ENCODE results near the gene TBC1D22A.

The TBC1D22A gene

DNA sequence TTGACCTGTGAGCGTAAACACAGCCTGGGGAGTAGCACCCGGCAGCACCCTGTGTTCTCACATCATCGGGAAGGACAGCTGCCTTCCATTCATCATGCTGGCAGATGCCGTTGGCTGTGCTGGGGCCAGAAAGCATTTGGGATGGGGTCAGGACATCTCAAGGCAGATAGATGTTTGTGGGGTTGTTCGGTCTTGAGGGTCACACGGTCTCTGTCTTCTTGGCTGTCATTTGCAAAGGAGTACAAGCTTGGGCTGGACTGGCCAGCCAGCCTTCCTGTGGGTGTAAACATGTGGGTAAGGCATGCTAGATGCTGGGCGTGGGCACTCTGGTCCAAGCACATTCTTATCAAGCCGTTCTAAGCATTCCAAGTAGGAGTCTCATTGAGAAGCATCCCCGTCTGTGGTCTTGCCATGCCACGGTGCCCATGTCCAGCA, 81.4 kb downstream of the TBC1D22A start:
- DNase-seq: no peak

DNA sequence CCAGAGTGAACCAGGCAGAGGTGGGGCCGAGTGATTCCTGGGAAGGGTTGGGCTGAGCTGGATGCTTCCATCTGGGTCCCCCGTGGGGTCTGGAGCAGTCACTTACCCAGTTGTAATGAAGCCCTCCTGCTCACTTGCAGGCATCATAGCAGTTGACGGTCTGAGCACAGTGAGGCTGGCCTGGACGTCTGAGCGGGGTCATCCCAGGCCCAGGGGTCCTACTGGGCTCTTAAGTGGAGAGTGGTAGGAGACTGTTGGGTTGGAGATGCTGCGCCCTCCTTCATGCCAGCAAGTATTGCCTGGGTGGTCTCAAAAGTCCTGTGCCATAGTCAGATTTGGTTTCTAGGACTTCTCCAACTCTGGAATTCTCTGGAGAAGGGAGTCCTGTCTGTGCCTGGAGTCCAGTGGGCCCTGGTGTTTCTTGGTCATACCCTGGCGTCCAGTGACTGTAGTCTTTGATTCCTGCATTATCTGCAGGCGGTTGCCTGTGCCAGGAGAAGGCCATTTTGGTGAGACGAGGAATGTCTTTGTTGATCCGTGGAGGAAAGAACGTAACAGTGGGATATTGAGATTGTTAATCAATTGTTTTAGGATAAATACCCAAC, 82.3 kb downstream of the TBC1D22A start:
- DNase-seq: no peak

DNA sequence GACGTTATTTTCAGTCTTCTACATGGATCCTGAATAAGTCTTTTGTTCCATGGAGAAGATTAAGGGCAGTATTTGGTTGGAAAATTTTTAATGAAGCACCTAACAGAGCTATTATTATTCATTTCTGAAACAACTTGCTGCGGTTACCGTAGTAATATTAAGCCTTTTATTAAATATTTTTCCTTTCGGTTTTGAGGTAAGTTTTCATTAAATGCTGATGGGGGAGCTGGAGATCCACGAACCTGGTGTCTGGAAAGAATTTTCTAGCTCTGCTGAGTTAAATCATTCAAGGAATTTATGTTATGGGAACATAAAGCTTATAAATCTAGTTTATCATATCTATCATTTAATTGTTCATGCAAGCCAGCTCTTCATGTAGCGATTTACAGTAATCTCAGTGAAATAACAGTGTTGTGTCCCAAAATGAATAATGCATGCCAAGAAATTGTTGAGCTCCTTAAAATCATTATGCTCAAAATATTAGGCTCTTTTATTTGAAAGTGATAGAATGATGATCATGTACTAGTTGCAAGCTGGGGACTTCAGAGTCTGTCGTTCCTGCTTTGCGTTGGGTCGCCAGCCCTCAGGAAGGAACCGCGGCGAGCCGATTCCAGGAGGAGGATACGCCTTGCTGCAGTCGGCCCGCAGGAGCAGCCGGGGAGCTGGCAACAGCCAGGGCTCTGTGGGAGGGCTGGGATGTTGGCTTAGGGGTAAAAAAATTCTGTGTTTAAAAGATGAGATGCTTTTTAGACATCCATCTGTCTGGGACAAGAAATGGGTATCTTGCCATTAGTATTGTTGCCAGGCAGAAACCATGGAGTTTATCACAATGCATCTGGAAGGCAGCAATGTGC, 83.1 kb downstream of the TBC1D22A start:
- DNase-seq: peak; percentile 11

DNA sequence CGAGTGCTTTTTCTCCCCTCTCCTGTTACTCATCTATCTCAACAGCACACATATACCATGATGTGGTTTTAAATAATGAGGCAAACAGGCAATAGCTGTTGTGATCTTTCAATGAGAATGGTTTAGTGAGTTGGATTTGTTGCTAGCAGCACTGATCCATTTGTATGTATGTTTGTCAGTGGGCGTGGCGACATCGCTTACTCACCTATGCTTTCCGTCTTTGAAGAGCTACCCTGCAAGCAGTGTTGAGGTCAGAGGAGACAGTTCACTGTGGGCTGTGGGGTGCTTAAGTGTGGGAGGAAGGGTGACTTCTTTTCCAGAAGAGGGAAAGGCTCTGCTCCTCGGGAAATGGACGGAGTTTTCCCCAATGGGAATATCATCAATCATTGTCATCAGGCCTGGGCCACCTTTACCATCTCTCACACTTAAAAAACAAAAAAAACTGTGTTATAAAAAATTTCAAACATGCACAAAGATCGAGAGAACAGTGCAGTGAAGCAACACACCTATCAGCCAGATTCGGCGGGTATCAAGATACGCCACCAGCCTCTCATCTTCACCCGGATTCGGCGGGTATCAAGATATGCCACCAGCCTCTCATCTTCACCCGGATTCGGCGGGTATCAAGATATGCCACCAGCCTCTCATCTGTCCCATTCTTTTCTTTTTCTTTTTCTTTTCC, 83.8 kb downstream of the TBC1D22A start:
- DNase-seq: no peak

DNA sequence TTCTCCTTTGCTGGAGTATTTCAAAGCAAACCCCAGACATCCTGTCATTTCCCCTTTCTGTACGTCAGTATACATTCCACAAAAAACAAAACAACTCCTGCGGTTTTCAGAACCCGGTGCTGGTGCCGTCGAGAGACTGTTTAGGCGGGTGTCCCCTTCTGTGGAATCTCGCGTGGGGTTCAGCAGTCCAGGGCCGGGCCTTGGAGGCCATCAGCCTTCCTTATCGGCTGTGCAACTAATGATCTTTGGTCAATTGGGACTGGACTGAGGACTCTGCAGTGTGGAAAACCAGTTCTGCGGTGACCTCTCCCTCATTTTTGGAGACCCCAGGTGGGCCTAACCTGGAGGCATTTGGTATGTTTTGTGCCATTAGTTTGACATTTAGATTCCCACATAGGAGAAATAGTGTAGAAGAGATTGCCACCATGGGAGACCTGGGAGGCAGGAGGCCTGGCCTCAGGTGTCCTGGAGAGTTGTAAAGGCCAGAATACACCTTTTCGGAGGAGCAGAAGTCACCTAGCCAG, 84.4 kb downstream of the TBC1D22A start:
- no peak for DNase-seq

DNA sequence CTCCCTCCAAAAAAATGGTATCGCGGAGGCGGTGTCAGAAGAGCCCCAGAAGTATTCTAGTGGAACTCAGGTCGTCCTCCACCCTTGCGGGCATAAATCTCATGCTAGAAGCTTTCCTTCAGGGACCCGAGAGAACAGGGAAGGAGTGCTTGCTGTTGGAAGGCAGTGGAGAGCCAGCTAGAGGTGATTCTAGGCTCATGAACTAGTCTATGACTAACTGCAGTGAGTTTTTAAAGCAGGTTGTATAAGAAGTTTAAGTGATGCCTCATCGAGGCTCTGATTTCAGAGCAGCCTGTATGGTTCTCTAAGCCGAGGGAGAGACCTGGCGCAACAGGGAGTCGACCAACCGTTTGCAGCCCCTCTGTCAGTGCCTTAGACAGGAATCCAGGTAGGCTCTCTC, 85.7 kb downstream of the TBC1D22A start:
- no peak for DNase-seq

DNA sequence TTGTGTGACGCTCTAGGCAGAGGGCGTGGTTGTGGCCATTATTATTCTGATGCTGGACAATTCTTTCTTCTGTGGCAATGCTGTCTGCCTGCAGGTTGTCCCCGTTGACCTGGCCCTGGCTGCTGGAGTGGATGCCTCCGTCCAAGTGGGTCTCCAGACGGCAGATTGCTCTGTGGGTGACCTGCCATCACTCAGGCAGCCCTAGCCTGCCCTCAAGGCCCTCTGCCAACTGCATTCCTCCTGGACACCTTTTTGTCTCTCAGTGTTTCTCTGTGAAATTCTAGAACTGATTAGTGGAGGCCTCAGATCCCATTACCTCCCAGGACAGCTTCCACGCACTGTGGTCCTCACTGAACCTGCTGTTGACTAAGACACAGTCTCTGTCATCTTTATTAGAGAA, 86.7 kb downstream of the TBC1D22A start:
- DNase-seq: no peak

DNA sequence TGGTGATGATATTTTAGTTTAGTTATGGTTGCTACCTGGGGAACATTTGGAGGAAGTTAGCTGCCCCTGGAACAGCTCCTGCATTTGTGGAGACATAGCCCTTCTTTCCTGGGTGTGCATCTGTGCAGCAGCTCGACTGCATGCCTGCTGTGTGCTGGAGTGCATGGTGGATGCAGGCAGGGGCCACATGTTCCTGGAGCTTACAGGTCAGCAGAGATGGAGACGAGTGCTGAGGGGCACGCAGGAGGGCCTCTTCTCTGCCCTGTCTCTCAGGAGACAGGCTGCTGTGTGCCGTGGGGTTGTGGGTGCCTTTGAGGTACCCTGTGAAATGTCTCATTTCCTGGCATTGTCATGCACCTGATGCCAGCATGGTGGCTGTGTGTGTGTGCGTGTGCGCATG, 87.5 kb downstream of the TBC1D22A start:
- DNase-seq: no peak

DNA sequence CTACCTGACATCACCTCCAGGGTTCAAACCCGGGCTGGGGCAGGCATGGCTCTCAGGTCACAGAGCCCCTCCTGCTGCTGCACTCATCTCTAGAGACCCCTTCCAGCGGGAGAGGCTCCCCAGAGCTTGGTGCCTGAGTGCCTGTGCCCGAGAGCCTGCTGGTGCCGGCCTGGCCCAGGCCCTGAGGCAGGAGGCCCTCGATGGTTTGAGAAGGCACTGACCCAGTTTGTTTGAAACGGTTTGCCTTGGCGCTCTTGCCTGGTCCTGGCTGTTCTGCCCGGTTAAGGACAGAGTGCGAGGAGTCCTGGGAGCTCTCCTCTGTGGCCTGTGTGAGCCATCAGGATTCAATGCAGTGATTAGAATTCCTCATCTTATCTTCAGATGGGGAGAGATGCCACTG, 88.9 kb downstream of the TBC1D22A start:
- no peak for DNase-seq

DNA sequence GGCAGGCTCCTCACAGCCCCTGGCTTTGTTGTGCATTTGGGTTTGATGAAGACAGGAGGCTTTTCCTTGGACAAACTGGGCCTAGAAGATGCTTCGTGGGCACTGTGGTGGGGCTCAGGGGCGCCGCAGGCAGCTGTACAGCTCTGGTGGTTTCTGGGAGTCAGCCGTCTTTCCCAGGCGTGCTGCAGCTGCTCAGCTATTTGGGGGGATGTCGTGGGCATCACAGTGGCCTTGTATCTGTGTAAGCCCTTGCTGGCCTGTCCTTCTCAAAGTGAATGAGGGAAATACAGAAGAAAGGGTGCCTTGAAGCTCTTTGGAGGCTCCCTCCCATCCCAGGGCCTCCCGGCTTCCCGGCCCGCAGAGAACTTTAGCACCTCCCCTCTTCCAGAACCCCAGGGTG, 89.5 kb downstream of the TBC1D22A start:
- DNase-seq: no peak

DNA sequence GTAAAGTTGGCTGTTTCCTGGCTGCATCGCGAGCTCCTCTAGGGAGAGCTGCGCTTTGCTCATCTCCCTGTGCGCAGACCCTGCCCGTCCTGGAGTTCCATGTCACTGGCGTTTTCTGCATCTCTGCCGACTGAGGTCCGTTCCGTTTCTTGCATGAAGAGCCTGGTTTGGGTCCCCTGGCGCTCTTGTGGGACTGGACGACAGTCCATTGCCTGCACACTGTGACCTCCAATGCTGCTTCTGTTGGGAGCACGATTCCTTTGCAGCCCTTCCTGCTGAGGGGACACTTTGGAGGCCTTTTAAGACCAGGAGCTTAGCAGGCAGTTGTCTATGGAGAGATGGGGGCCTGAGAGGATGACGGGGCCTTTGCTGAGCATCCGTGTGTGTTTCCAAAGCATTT, 90.3 kb downstream of the TBC1D22A start:
- DNase-seq: no peak

DNA sequence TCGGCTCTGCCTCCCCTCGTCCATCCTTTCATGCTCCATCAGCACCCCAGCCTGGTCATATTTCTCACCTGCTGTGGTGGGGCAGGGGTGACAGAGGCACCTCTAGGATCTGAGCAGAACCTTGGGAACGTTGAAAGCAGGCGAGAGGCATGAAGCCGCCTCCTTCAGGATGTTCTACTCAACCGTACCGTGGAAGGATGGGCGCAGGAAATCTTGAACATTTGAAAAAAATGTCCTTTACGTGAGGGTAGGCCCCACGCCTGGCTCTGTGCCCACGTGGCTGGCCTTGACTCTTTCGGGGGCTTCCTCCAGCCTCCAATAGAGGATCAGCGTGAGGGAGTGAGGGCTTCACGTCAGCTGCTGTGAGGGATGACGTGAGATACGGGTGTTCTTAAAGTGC, 90.7 kb downstream of the TBC1D22A start:
- no peak for DNase-seq

DNA sequence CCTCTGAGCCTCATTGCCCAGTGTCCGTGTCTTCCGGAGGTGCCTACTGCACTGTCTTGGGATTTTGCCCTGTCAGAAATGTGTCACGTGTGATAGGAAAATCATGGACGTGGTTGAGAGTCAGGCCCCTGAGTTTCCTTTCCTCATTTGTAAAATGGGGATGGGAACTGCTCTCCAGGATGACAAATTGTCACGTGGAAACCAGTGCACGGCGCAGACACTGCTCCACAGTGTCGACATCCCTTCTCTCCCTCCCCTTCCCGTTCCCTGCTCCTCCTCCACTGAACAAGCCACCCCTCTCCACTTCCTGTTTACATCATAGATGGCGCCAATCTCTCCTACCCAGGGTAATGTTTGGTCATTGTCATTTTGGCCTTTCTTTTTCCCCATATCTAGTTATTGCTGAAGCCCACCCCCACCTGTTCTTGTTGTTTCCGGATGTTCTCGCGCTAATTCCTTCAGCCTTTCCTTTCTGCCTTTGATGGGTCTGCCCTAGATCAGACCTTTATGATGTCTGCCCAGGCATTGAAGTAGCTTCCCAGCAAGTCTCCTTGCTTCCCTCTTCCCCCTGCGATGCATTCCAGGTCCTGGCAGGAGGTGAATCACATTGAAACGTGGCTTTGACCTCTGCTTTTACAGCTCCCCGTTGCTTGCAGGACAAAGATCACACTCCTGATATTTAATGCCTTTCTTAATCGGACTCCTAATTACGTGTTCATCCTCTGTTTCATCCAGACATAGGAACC, 91.8 kb downstream of the TBC1D22A start:
- DNase-seq: peak; percentile 25

DNA sequence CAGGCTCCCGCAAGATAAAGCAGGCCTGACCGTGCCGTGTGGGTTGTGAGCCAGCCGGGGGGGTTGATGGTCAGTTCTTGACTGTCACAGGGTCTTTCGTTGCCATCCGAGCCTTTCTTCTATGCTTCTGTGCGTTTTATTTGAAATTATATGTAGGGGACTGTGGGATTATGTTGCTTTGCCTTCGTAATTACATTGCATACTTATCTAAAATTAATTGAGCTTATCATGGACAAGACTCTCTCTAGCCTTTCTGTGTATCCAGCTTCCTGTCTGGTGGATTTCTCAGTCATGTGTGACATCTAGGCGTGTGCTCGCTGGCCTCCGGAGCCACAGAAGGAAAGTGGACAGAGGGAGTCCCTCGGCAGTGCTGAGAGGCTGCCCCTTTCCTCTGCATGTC, 93.2 kb downstream of the TBC1D22A start:
- DNase-seq: no peak

DNA sequence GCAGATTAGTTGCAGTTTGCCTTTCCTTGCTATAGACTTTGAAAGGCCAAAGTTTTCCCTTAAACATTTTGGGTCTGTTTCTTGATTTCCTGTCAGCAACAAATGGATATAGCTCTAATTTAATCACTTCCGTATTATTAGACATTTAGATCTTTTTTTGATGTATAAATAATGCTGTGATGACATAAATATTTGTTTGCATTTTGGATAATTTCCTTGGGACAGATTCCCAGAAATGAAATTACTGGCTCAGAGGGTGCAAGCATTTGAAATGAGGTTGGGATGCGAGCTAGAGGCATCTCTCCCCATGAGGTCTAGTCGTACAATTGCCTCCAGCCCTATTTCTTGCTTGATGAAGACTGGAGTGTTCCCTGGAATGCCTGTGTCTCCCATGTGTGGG, 94.2 kb downstream of the TBC1D22A start:
- DNase-seq: no peak

DNA sequence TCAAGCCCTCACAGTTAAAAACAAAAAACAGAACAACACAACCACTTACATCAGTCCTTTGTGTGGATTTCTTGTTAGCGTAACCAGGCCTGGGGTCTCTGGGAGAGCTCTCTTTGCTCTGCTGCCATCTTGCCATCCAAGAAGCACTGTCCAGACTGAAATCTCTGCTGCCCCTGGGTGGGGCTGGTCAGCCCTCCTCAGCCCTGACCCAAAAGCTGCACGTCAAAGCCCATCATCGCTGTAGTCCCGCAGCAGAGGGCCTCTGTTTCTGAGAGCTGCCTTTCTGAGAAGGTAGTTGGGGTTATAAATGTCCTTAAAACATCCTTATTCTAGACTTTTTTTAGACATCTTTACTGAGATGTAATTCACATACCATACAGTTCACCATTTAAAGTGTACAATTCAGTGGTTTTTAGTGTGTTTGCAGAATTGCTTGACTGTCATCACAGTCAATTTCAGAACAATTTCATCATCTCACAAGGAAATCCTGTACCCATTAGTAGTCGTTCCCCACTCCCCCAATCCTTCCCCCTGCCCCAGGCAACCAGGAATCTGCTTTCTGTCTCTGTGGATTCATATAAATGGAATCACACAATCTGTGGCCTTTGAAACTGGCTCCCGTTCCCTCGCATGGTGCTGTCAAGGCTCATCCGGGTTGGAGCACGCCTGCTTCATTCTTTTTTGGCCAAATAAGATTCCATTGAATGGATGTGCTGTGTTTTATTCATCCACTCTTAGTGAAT, 94.9 kb downstream of the TBC1D22A start:
- DNase-seq: no peak

DNA sequence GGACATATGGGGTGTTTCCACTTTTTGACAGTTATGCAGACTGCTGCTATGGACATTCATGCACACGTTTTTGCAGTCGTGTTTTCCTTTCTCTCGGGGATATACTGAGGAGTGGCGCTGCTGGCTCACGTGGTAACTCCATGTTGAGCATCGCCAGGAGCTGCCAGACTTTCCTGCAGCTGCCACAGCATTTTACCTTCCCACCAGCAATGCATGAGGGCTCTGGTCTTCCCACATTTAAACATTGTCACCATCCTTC, 95.4 kb downstream of the TBC1D22A start:
- no peak for DNase-seq

DNA sequence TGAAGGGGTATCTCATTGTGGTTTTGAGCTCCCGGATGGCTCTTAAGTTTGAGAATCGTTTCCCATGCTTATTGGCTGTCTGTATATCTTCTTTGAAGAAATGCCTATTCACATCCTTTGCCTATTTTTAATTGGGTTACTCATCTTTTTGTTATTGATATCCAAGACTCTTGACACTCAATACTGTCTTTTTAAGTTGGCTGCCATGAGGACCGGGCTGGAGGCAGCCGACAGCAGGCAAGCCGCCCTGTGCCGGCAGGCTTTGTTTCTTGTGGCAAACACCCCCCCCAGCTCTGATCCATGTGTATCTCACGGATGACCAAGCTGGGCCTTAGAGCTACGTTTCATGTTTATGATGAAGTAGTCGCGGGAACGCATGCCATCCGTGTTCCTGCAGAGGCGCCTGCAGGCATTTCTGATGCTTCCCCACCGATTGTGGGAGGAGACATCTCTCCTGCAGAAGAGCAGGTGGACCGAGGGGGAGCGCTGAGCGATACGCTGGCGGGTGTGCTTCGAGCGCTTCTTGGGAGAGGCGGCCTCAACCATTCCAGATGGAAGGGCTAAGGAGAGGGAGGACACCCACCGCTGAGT, 95.8 kb downstream of the TBC1D22A start:
- DNase-seq: no peak

DNA sequence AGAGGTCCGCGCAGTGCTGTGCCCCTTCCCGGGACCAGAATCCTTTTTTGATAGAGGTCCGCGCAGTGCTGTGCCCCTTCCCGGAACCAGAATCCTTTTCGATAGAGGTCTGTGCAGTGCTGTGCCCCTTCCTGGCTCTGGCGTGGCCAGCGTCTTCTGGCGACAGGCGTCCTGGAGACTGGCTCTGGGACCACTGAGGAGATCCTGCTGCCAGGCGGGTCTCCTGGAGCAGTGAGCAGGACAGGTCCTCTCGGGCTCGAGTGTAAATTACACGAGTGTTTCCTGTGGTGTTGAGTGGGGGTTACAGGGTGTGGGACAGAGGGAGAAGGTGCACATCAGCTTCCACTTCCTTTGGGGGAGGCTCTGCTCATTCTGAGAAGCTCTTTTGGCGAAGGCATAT, 98.1 kb downstream of the TBC1D22A start:
- no peak for DNase-seq

DNA sequence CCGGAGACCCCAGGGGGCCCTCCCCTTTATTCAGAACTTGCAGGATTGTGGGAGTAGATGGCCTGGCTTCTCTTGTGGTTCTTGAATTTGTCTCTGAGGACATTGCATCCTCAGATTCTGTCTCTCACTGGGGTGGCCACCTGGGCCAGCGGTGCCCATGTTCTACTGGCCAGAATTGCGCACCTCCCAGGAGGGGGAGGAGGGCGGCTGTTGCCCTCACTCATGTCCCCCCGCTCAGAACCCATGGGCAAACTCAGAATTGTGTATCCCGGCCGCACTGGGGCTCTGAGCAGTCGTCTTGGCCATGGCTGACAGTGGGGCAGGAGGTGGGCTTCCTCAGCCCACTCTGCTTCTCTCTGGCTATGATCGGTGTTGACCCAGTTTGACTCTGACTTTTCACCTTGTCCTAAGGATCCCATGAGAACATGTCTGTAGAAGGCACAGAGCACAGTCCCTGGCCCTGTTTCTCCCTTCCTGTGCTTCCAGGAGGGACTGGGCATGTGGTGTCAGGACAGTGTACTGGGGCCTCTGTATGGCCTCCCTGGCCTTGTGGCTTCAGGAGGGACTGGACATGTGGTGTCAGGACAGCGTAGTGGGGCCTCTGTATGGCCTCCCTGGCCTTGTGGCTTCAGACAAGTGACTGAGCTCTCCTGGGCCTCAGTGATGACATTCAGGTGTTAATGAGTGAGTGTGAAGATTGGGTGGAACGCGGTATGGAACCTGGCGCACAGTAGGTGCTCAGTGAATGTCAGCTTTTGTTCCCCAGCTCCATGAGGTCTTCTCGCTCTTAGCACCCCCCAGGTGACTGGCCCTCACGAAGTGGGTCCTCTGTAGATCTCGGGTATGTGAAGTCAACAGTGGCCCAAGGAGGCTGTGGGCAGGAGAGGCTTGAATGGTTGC, 99.3 kb downstream of the TBC1D22A start:
- DNase-seq: no peak

Measured in hematopoietic multipotent progenitor cell treated with erythropoietin and hydrocortisone succinate and interleukin-3 and kit ligand, for 4 days (in vitro differentiated cells).